ENCODE measurements around the gene ARRB2. TPM values are rescaled to one million over a fixed set of nuclear protein-coding genes. Genes with fewer than 3 reads are reported as not detected.
A peak's percentile ranks its signal among the peaks of the same experiment; 100 is the strongest.
"Not testable (repeated sequence)": the region's sequence is repeated elsewhere in the genome, so short reads cannot be mapped to it uniquely, and the experiment has no call there.

ARRB2 gene
- total RNA-seq, 1 experiment from 2014 or later = 45.1 TPM

GRCh38 chr17:4696437-4696805 is 14.0 kb upstream of the ARRB2 start:
- in situ Hi-C loops (cut with HindIII; ENCODE audit: low sequenced_read_pairs) = no loop called here
- no peak for DNase-seq (ENCODE audit: low spot score)

GRCh38 chr17:4699401-4700056 is 10.9 kb upstream of the ARRB2 start:
- in situ Hi-C loops (cut with HindIII; ENCODE audit: low sequenced_read_pairs); DNase-seq (ENCODE audit: low spot score): not testable (repeated sequence)

GRCh38 chr17:4701116-4701515 is 9.3 kb upstream of the ARRB2 start:
- in situ Hi-C loops (cut with HindIII; ENCODE audit: low sequenced_read_pairs) = no loop called here

GRCh38 chr17:4703330-4703691 is 7.1 kb upstream of the ARRB2 start:
- peak; percentile 9 for DNase-seq (ENCODE audit: low spot score)
- in situ Hi-C loops (cut with HindIII; ENCODE audit: low sequenced_read_pairs) = no loop called here

More at GRCh38 chr17:4701116-4701515, 9.3 kb upstream of the ARRB2 start:
- DNase-seq (ENCODE audit: low spot score) = no peak

GRCh38 chr17:4704574-4704907 is 5.9 kb upstream of the ARRB2 start:
- in situ Hi-C loops (cut with HindIII; ENCODE audit: low sequenced_read_pairs); DNase-seq (ENCODE audit: low spot score): not testable (repeated sequence)

GRCh38 chr17:4704991-4705390 is 5.4 kb upstream of the ARRB2 start:
- in situ Hi-C loops (cut with HindIII; ENCODE audit: low sequenced_read_pairs) = no loop called here
- DNase-seq (ENCODE audit: low spot score) = no peak

- DNase-seq (ENCODE audit: low spot score) = no peak
- in situ Hi-C loops (cut with HindIII; ENCODE audit: low sequenced_read_pairs) = no loop called here
Observed at GRCh38 chr17:4706121-4706520, 4.3 kb upstream of the ARRB2 start.

- in situ Hi-C loops (cut with HindIII; ENCODE audit: low sequenced_read_pairs) = no loop called here
- DNase-seq (ENCODE audit: low spot score) = peak; percentile 31
Observed at GRCh38 chr17:4708436-4708835, 2.0 kb upstream of the ARRB2 start.

GRCh38 chr17:4710693-4711634 is 532 bp downstream of the ARRB2 start:
- no peak for DNase-seq (ENCODE audit: low spot score)
- in situ Hi-C loops (cut with HindIII; ENCODE audit: low sequenced_read_pairs) = no loop called here

- in situ Hi-C loops (cut with HindIII; ENCODE audit: low sequenced_read_pairs) = no loop called here
- peak; percentile 65 for DNase-seq (ENCODE audit: low spot score)
Observed at GRCh38 chr17:4711661-4712181, 1.3 kb downstream of the ARRB2 start.

- DNase-seq (ENCODE audit: low spot score) = no peak
- in situ Hi-C loops (cut with HindIII; ENCODE audit: low sequenced_read_pairs) = no loop called here
Observed at GRCh38 chr17:4712526-4712925, 2.1 kb downstream of the ARRB2 start.

- DNase-seq (ENCODE audit: low spot score); in situ Hi-C loops (cut with HindIII; ENCODE audit: low sequenced_read_pairs): not testable (repeated sequence)
Observed at GRCh38 chr17:4714340-4715062, 4.1 kb downstream of the ARRB2 start.

GRCh38 chr17:4715063-4715744 is 4.8 kb downstream of the ARRB2 start:
- no peak for DNase-seq (ENCODE audit: low spot score)
- in situ Hi-C loops (cut with HindIII; ENCODE audit: low sequenced_read_pairs) = no loop called here

GRCh38 chr17:4716081-4716480 is 5.6 kb downstream of the ARRB2 start:
- DNase-seq (ENCODE audit: low spot score) = no peak
- in situ Hi-C loops (cut with HindIII; ENCODE audit: low sequenced_read_pairs) = no loop called here

GRCh38 chr17:4717791-4718190 is 7.4 kb downstream of the ARRB2 start:
- in situ Hi-C loops (cut with HindIII; ENCODE audit: low sequenced_read_pairs) = no loop called here
- no peak for DNase-seq (ENCODE audit: low spot score)

GRCh38 chr17:4718276-4718675 is 7.8 kb downstream of the ARRB2 start:
- in situ Hi-C loops (cut with HindIII; ENCODE audit: low sequenced_read_pairs) = no loop called here
- DNase-seq (ENCODE audit: low spot score) = no peak

- no peak for DNase-seq (ENCODE audit: low spot score)
- in situ Hi-C loops (cut with HindIII; ENCODE audit: low sequenced_read_pairs) = no loop called here
Observed at GRCh38 chr17:4719146-4719545, 8.7 kb downstream of the ARRB2 start.

GRCh38 chr17:4719684-4720221 is 9.3 kb downstream of the ARRB2 start:
- in situ Hi-C loops (cut with HindIII; ENCODE audit: low sequenced_read_pairs) = loop anchor here (10.0 kb wide), 2 partner anchors 115 to 155 kb away; partner anchors contain the start of genes GGT6 and MINK1
- DNase-seq (ENCODE audit: low spot score) = no peak

GRCh38 chr17:4720787-4721186 is 10.4 kb downstream of the ARRB2 start:
- in situ Hi-C loops (cut with HindIII; ENCODE audit: low sequenced_read_pairs) = loop anchor here (10.0 kb wide), 2 partner anchors 114 to 156 kb away; partner anchors contain the start of genes GGT6 and MINK1
- no peak for DNase-seq (ENCODE audit: low spot score)

All from G401 (cell line).